HG02885 (cell line): ENCODE data around the gene AKR1C1.
"Not testable (repeated sequence)": the region's sequence is repeated elsewhere in the genome, so short reads cannot be mapped to it uniquely, and the experiment has no call there.

Source experiments
- ATAC-seq: cut with Tn5 transposase; IDR thresholded peaks from one replicate; pipeline ENCODE4 v1.9.1; 2021; ENCODE audit warnings: mild to moderate bottlenecking; ENCODE audit not compliant: unreplicated experiment, poor library complexity

AKR1C1 gene

GRCh38 chr10:4962876-4963814 is at the start of gene AKR1C1:
TSS of gene AKR1C1 (plus strand) at chr10:4963415. CDS start at chr10:4963445, 30 bp downstream.
- ATAC-seq = not testable (repeated sequence)

- ATAC-seq = no peak
Measured at GRCh38 chr10:4914213-4914850, 48.9 kb upstream of the AKR1C1 start.

- no peak for ATAC-seq
Measured at GRCh38 chr10:4916086-4916716, 47.0 kb upstream of the AKR1C1 start.

- ATAC-seq = no peak
Measured at GRCh38 chr10:4918236-4918635, 45.0 kb upstream of the AKR1C1 start.

- not testable (repeated sequence) for ATAC-seq
Measured at GRCh38 chr10:4924482-4924881, 38.7 kb upstream of the AKR1C1 start.

- no peak for ATAC-seq
Measured at GRCh38 chr10:4926400-4926799, 36.8 kb upstream of the AKR1C1 start.

GRCh38 chr10:4931587-4931986 is 31.6 kb upstream of the AKR1C1 start:
- no peak for ATAC-seq

GRCh38 chr10:4934391-4934987 is 28.7 kb upstream of the AKR1C1 start:
- no peak for ATAC-seq

GRCh38 chr10:4937346-4937745 is 25.9 kb upstream of the AKR1C1 start:
- ATAC-seq = no peak

- ATAC-seq = no peak
Measured at GRCh38 chr10:4939224-4940072, 23.8 kb upstream of the AKR1C1 start.

GRCh38 chr10:4940073-4940428 is 23.2 kb upstream of the AKR1C1 start:
- ATAC-seq = not testable (repeated sequence)

GRCh38 chr10:4940909-4941308 is 22.3 kb upstream of the AKR1C1 start:
- ATAC-seq = not testable (repeated sequence)

- no peak for ATAC-seq
Measured at GRCh38 chr10:4941540-4942330, 21.5 kb upstream of the AKR1C1 start.

GRCh38 chr10:4942931-4943330 is 20.3 kb upstream of the AKR1C1 start:
- ATAC-seq = not testable (repeated sequence)

GRCh38 chr10:4943416-4943815 is 19.8 kb upstream of the AKR1C1 start:
- not testable (repeated sequence) for ATAC-seq

- ATAC-seq = no peak
Measured at GRCh38 chr10:4943821-4944220, 19.4 kb upstream of the AKR1C1 start.

- ATAC-seq = no peak
Measured at GRCh38 chr10:4944841-4945240, 18.4 kb upstream of the AKR1C1 start.

GRCh38 chr10:4945766-4946717 is 17.2 kb upstream of the AKR1C1 start:
- no peak for ATAC-seq
